Liver (tissue), 9 donors: Measurements from ENCODE around the gene CFAP100. TPM values are rescaled to one million over a fixed set of nuclear protein-coding genes. Genes with fewer than 3 reads are reported as not detected.

Experiments used
- DNase-seq: peaks from one replicate; pipeline ENCODE4 v3.0.0-alpha.2; 2017; ENCODE audit warnings: low spot score
- H3K27ac ChIP-seq, 2 donors: one replicate each; pipeline ENCODE4 v1.7.0; 2013; ENCODE audit warnings: inconsistent platforms in 2 of 2, low read length in 2 of 2, control low read depth in 1 of 2, low read depth in 1 of 2, mild to moderate bottlenecking in 1 of 2
- H3K27me3 ChIP-seq, 4 donors: one replicate each; pipeline versions ENCODE4 v1.6.1 to v1.7.0; 2013; ENCODE audit warnings: low read length in 3 of 4, inconsistent platforms in 1 of 4, mild to moderate bottlenecking in 1 of 4, moderate library complexity in 1 of 4; ENCODE audit not compliant: control insufficient read depth in 4 of 4, insufficient read depth in 4 of 4
- H3K36me3 ChIP-seq, 4 donors: one replicate each; pipeline versions ENCODE4 v1.6.1 to v1.7.0; 2013; ENCODE audit warnings: low read length in 3 of 4, mild to moderate bottlenecking in 3 of 4, low read depth in 1 of 4, moderate library complexity in 1 of 4; ENCODE audit not compliant: control insufficient read depth in 4 of 4, insufficient read depth in 3 of 4
- H3K4me1 ChIP-seq, 4 donors: one replicate each; pipeline versions ENCODE4 v1.6.1 to v1.7.0; 2013; ENCODE audit warnings: low read length in 3 of 4, mild to moderate bottlenecking in 3 of 4, moderate library complexity in 1 of 4; ENCODE audit not compliant: control insufficient read depth in 4 of 4, insufficient read depth in 4 of 4
- H3K4me3 ChIP-seq, 3 donors: one replicate each; pipeline versions ENCODE4 v1.6.1 to v1.7.0; 2013; ENCODE audit warnings: low read length in 3 of 3, control low read depth in 1 of 3, low read depth in 1 of 3, mild to moderate bottlenecking in 1 of 3
- H3K9ac ChIP-seq, 2 donors: one replicate each; pipeline ENCODE4 v1.7.0; 2013; ENCODE audit warnings: low read length in 2 of 2, mild to moderate bottlenecking in 2 of 2, moderate library complexity in 2 of 2, control low read depth in 1 of 2, low read depth in 1 of 2
- H3K9me3 ChIP-seq, 4 donors: one replicate each; pipeline versions ENCODE4 v1.6.1 to v1.7.0; 2013; ENCODE audit warnings: low read length in 3 of 4; ENCODE audit not compliant: control insufficient read depth in 4 of 4
- ATF3 ChIP-seq: IDR thresholded peaks from 2 replicates; pipeline ENCODE4 v1.6.1; 2016; ENCODE audit warnings: antibody characterized with exemption
- CTCF ChIP-seq: fragments of 150-350 bp; IDR thresholded peaks from 2 replicates; pipeline ENCODE4 v1.5.1; 2017; ENCODE audit warnings: improper control_type of control experiment, low read depth, low read length; ENCODE audit not compliant: missing input control
- EGR1 ChIP-seq, 2 donors: IDR thresholded peaks; 2 replicates each; pipeline ENCODE4 v1.6.1; 2016 to 2018; ENCODE audit warnings: antibody characterized with exemption in 2 of 2, low read depth in 2 of 2
- FOXA1 ChIP-seq: IDR thresholded peaks from 2 replicates; pipeline ENCODE4 v1.6.1; 2016; ENCODE audit warnings: antibody characterized with exemption
- FOXA2 ChIP-seq: IDR thresholded peaks from 2 replicates; pipeline ENCODE4 v1.6.1; 2016; ENCODE audit warnings: antibody characterized with exemption
- GABPA ChIP-seq, 2 donors: IDR thresholded peaks in 1 of 2; conservative IDR thresholded peaks in 1 of 2; 2 replicates each; pipeline ENCODE4 v1.6.1; 2016; ENCODE audit warnings: antibody characterized with exemption in 2 of 2, mild to moderate bottlenecking in 1 of 2, moderate library complexity in 1 of 2
- HNF4A ChIP-seq, 2 donors: conservative IDR thresholded peaks; 2 replicates each; pipeline ENCODE4 v1.6.1; 2016; ENCODE audit warnings: antibody characterized with exemption in 2 of 2, mild to moderate bottlenecking in 2 of 2
- HNF4G ChIP-seq: IDR thresholded peaks from 2 replicates; pipeline ENCODE4 v1.6.1; 2016; ENCODE audit warnings: antibody characterized with exemption
- JUND ChIP-seq, 2 donors: IDR thresholded peaks; 2 replicates each; pipeline ENCODE4 v1.6.1; 2016; ENCODE audit warnings: antibody characterized with exemption in 2 of 2
- MAX ChIP-seq: IDR thresholded peaks from 2 replicates; pipeline ENCODE4 v1.6.1; 2016; ENCODE audit warnings: antibody characterized with exemption
- NR2F2 ChIP-seq: IDR thresholded peaks from 2 replicates; pipeline ENCODE4 v1.6.1; 2016; ENCODE audit warnings: antibody characterized with exemption
- RAD21 ChIP-seq, 2 donors: IDR thresholded peaks; 2 replicates each; pipeline ENCODE4 v1.6.1; 2016; ENCODE audit warnings: antibody characterized with exemption in 2 of 2, mild to moderate bottlenecking in 2 of 2
- REST ChIP-seq: IDR thresholded peaks from 2 replicates; pipeline ENCODE4 v1.6.1; 2016; ENCODE audit warnings: antibody characterized with exemption, mild to moderate bottlenecking
- RXRA ChIP-seq, 2 donors: IDR thresholded peaks; 2 replicates each; pipeline ENCODE4 v1.6.1; 2017 to 2018; ENCODE audit warnings: antibody characterized with exemption in 2 of 2, mild to moderate bottlenecking in 1 of 2
- SP1 ChIP-seq: IDR thresholded peaks from 2 replicates; pipeline ENCODE4 v1.6.1; 2018; ENCODE audit warnings: antibody characterized with exemption, mild to moderate bottlenecking
- TAF1 ChIP-seq: conservative IDR thresholded peaks from 2 replicates; pipeline ENCODE4 v1.6.1; 2016; ENCODE audit warnings: antibody characterized with exemption, mild to moderate bottlenecking
- YY1 ChIP-seq: IDR thresholded peaks from 2 replicates; pipeline ENCODE4 v1.6.1; 2016; ENCODE audit warnings: antibody characterized with exemption, mild to moderate bottlenecking
- ZBTB33 ChIP-seq: IDR thresholded peaks from 2 replicates; pipeline ENCODE4 v1.6.1; 2016; ENCODE audit warnings: antibody characterized with exemption
- whole genome bisulfite sequencing: extraction: QIAGEN DNeasy Blood & Tissue Kit; methylation state at CpG from one replicate; pipeline ENCODE4 v1.1.7; 2013; 5-methylcytosine and 5-hydroxymethylcytosine counted together
- polyA plus RNA-seq, 2 donors: library from polyadenylated mRNA; stranded (reverse) in 1 of 2; unstranded in 1 of 2; fragments of 200-250 nt in 1 of 2; fragments of >200 nt in 1 of 2; fragmentation: Nextera tagmentation in 1 of 2; extraction: Ambion mirVana in 1 of 2; gene quantifications; one replicate each; pipeline versions ENCODE4 v1.2.1 to v1.2.3, GENCODE V29; 2013 to 2015
- total RNA-seq, 2 donors: library from RNA; depleted of rRNA; stranded (reverse); fragments of >200 nt; gene quantifications; one replicate each; pipeline ENCODE4 v1.2.3, GENCODE V29; 2014
- donor health status: healthy.
- donor health status: healthy.
- donor health status: healthy.
- donor health status: healthy.
- donor health status: healthy.

The CFAP100 gene
- total and polyA plus RNA-seq, 4 donors = not detected

- Histone ChIP-seq H3K4me1 (peaks cover 7 to 50% (median 20%) of the 10 kb centered on the region in 4 donors), H3K4me3 (no peak overlapping the region), H3K27ac (no peak overlapping the region), H3K9me3 (no peaks in the 10 kb centered on the region), H3K9ac (no peak overlapping the region), H3K27me3 (no peaks in the 10 kb centered on the region), H3K36me3 (peaks cover 0 to 13% (median 7%) of the 10 kb centered on the region in 4 donors)
- TF ChIP-seq REST = no peak
- TF ChIP-seq CTCF = no peak
- TF ChIP-seq RAD21 (IDR thresholded peaks at IDR 0.05) = no peak
- TF ChIP-seq NR2F2 = no peak
- TF ChIP-seq EGR1 (IDR thresholded peaks at IDR 0.05; ENCODE audit: low read depth in 2 of 2) = no peak
- no peak for TF ChIP-seq FOXA1
- no peak for TF ChIP-seq ZBTB33
- TF ChIP-seq TAF1 = no peak
- TF ChIP-seq MAX = no peak
- TF ChIP-seq YY1 = no peak
- no peak for TF ChIP-seq RXRA (IDR thresholded peaks at IDR 0.05)
- TF ChIP-seq HNF4G = no peak
- TF ChIP-seq JUND (IDR thresholded peaks at IDR 0.05) = no peak
- TF ChIP-seq FOXA2 = no peak
- TF ChIP-seq HNF4A (conservative IDR thresholded peaks at IDR 0.05) = no peak
- TF ChIP-seq SP1 = no peak
- no peak for TF ChIP-seq GABPA (IDR thresholded peaks at IDR 0.05 in 1 of 2, conservative IDR thresholded peaks at IDR 0.05 in 1 of 2)
- TF ChIP-seq ATF3 = no peak
- 82% methylated on average over 3 of the region's 3 CpGs for WGBS
- no peak for DNase-seq
These were observed 89.4 kb downstream of the CFAP100 start for GRCh38 chr3:126484148-126484547.
